Fibroblast of lung (primary cell): ENCODE measurements around the gene SLC4A1. TPM values are rescaled to one million over a fixed set of nuclear protein-coding genes. Genes with fewer than 3 reads are reported as not detected.

Experiments
- DNase-seq, 2 donors: peaks; one replicate each; pipeline versions ENCODE4 v3.0.0 to v3.0.0-alpha.2; 2010; ENCODE audit warnings: low read depth in 2 of 2
- H2AFZ ChIP-seq: 2 replicates; pipeline ENCODE4 v1.5.1; 2012; ENCODE audit warnings: low read length, control low read depth, inconsistent platforms
- H3K27ac ChIP-seq: 2 replicates; pipeline ENCODE4 v1.5.1; 2011; ENCODE audit warnings: low read length, control low read depth; ENCODE audit not compliant: insufficient read depth
- H3K27me3 ChIP-seq: 2 replicates; pipeline ENCODE4 v1.5.1; 2011; ENCODE audit warnings: mild to moderate bottlenecking, low read length; ENCODE audit not compliant: control insufficient read depth, insufficient read depth
- H3K36me3 ChIP-seq: 2 replicates; pipeline ENCODE4 v1.5.1; 2011; ENCODE audit warnings: low read length; ENCODE audit not compliant: control insufficient read depth, insufficient read depth
- H3K4me1 ChIP-seq: 2 replicates; pipeline ENCODE4 v1.5.1; 2011; ENCODE audit warnings: low read length; ENCODE audit not compliant: control insufficient read depth, insufficient read depth; ENCODE audit errors: extremely low read depth
- H3K4me2 ChIP-seq: 2 replicates; pipeline ENCODE4 v1.5.1; 2011; ENCODE audit warnings: low read length, control low read depth; ENCODE audit not compliant: insufficient read depth; ENCODE audit errors: extremely low read depth
- H3K4me3 ChIP-seq, 4 experiments: fragments of 200-600 bp in 1 of 4; sonication (generic) in 1 of 4; replicated peaks in 1 of 4; 2 replicates each; pipeline ENCODE4 v1.5.1; 2011 to 2016; ENCODE audit warnings: low read length in 4 of 4, low read depth in 3 of 4, mild to moderate bottlenecking in 3 of 4, control low read depth in 2 of 4, inconsistent platforms in 1 of 4, mixed read lengths in 1 of 4; ENCODE audit not compliant: insufficient read depth in 1 of 4; ENCODE audit errors: control extremely low read depth in 1 of 4
- H3K79me2 ChIP-seq: 2 replicates; pipeline ENCODE4 v1.5.1; 2012; ENCODE audit warnings: mild to moderate bottlenecking, low read length, inconsistent platforms; ENCODE audit not compliant: control insufficient read depth, insufficient read depth
- H3K9ac ChIP-seq: 2 replicates; pipeline ENCODE4 v1.5.1; 2011; ENCODE audit warnings: mild to moderate bottlenecking, low read length, control low read depth; ENCODE audit not compliant: insufficient read depth
- H3K9me3 ChIP-seq: 2 replicates; pipeline ENCODE4 v1.5.1; 2012; ENCODE audit warnings: low read depth, low read length; ENCODE audit not compliant: control insufficient read depth, insufficient read depth
- H4K20me1 ChIP-seq: 2 replicates; pipeline ENCODE4 v1.5.1; 2011; ENCODE audit warnings: low read length; ENCODE audit not compliant: control insufficient read depth, insufficient read depth; ENCODE audit errors: extremely low read depth
- CTCF ChIP-seq, 2 donors: IDR thresholded peaks in 1 of 2; conservative IDR thresholded peaks in 1 of 2; 1 replicate in 1 of 2; 2 replicates in 1 of 2; pipeline ENCODE4 v1.5.1; 2011 to 2012; ENCODE audit warnings: low read length in 2 of 2, control low read depth in 1 of 2, inconsistent platforms in 1 of 2, low read depth in 1 of 2, mild to moderate bottlenecking in 1 of 2
- EZH2 ChIP-seq: IDR thresholded peaks from 2 replicates; pipeline ENCODE4 v1.5.1; 2012; ENCODE audit warnings: low read length, control low read depth, mild to moderate bottlenecking; ENCODE audit errors: missing control alignments
- polyA plus RNA-seq, 2 donors: library from polyadenylated mRNA; depleted of rRNA in 1 of 2; stranded (reverse) in 1 of 2; unstranded in 1 of 2; fragments of >200 nt; gene quantifications; 2 replicates each; pipeline ENCODE4 v1.2.1, GENCODE V29; 2011 to 2012; ENCODE audit warnings: missing spikeins in 1 of 2
- total RNA-seq: library from RNA; depleted of rRNA; stranded (reverse); fragments of >200 nt; gene quantifications from 2 replicates; pipeline ENCODE4 v1.2.1, GENCODE V29; 2014

SLC4A1 gene
- total and polyA plus RNA-seq, 2 donors (not counting 1 experiment from before 2014, with no cell fraction given) = not detected

GRCh38 chr17:44232061-44232460 lies 35.9 kb downstream of the SLC4A1 start:
- Histone ChIP-seq H3K4me2 (no peak overlapping the region), H3K79me2 (no peaks in the 10 kb centered on the region), H3K27me3 (no peaks in the 10 kb centered on the region), H3K27ac (no peak overlapping the region), H3K4me1 (no peaks in the 10 kb centered on the region), H3K9ac (no peak overlapping the region), H3K4me3 (no peak overlapping the region), H3K36me3 (no peaks in the 10 kb centered on the region), H3K9me3 (no peaks in the 10 kb centered on the region), H4K20me1 (no peaks in the 10 kb centered on the region), H2AFZ (no peak overlapping the region)
- no peak for DNase-seq
- TF ChIP-seq CTCF (conservative IDR thresholded peaks at IDR 0.05 in 1 of 2, IDR thresholded peaks at IDR 0.05 in 1 of 2; ENCODE audit: low read depth in 1 of 2, low read length in 2 of 2) = no peak
- no peak for TF ChIP-seq EZH2

GRCh38 chr17:44230140-44230539 lies 37.8 kb downstream of the SLC4A1 start:
- DNase-seq = no peak
- no peaks in the 10 kb centered on the region for H4K20me1 ChIP-seq
- H3K4me1 ChIP-seq = no peaks in the 10 kb centered on the region
- H3K4me2 ChIP-seq = no peak overlapping the region
- no peaks in the 10 kb centered on the region for H3K36me3 ChIP-seq
- H2AFZ ChIP-seq = no peak overlapping the region
- H3K4me3 ChIP-seq = no peak overlapping the region
- no peaks in the 10 kb centered on the region for H3K9me3 ChIP-seq
- no peaks in the 10 kb centered on the region for H3K27me3 ChIP-seq
- no peak overlapping the region for H3K27ac ChIP-seq
- no peak overlapping the region for H3K9ac ChIP-seq
- H3K79me2 ChIP-seq = no peaks in the 10 kb centered on the region
- TF ChIP-seq CTCF (conservative IDR thresholded peaks at IDR 0.05 in 1 of 2, IDR thresholded peaks at IDR 0.05 in 1 of 2; ENCODE audit: low read depth in 1 of 2, low read length in 2 of 2) = no peak
- TF ChIP-seq EZH2 = no peak

- H4K20me1 ChIP-seq = no peaks in the 10 kb centered on the region
These were observed 38.8 kb downstream of the SLC4A1 start for GRCh38 chr17:44229090-44229489.

More at GRCh38 chr17:44229090-44229489, 38.8 kb downstream of the SLC4A1 start:
- Histone ChIP-seq H3K4me1 (no peaks in the 10 kb centered on the region), H3K27ac (no peak overlapping the region), H3K27me3 (no peaks in the 10 kb centered on the region), H3K36me3 (no peaks in the 10 kb centered on the region), H3K79me2 (no peaks in the 10 kb centered on the region), H3K4me2 (no peak overlapping the region), H3K9me3 (no peaks in the 10 kb centered on the region), H3K4me3 (no peak overlapping the region), H3K9ac (no peak overlapping the region), H2AFZ (no peak overlapping the region)
- TF ChIP-seq CTCF (conservative IDR thresholded peaks at IDR 0.05 in 1 of 2, IDR thresholded peaks at IDR 0.05 in 1 of 2; ENCODE audit: low read depth in 1 of 2, low read length in 2 of 2) (no peak), EZH2 (no peak)
- DNase-seq = no peak
